Stimulated activated CD8-positive, alpha-beta memory T cell treated with anti-CD3 and anti-CD28 coated beads, Interleukin-15, amount 100 ng/mL, for 1 hour (primary cell): ENCODE results near the gene SH3YL1.

ENCODE experiments used
- DNase-seq: peaks from one replicate; pipeline ENCODE4 v3.0.0-alpha.2; 2020; ENCODE audit warnings: low read depth

Gene SH3YL1

GRCh38 chr2:257842-258241 lies 6.0 kb downstream of the SH3YL1 start:
- DNase-seq: no peak

GRCh38 chr2:257429-257828 lies 6.4 kb downstream of the SH3YL1 start:
- DNase-seq: no peak

- DNase-seq: no peak
These were observed 7.7 kb downstream of the SH3YL1 start for GRCh38 chr2:256094-256493.

GRCh38 chr2:255195-255594 lies 8.6 kb downstream of the SH3YL1 start:
- DNase-seq: no peak

GRCh38 chr2:254241-254640 lies 9.6 kb downstream of the SH3YL1 start:
- no peak for DNase-seq

- no peak for DNase-seq
These were observed 10.6 kb downstream of the SH3YL1 start for GRCh38 chr2:253202-253638.

- DNase-seq: no peak
These were observed 11.7 kb downstream of the SH3YL1 start for GRCh38 chr2:252001-252602.

GRCh38 chr2:249538-250042 lies 14.2 kb downstream of the SH3YL1 start:
- no peak for DNase-seq

- DNase-seq: no peak
These were observed 15.1 kb downstream of the SH3YL1 start for GRCh38 chr2:248724-249123.

GRCh38 chr2:246489-247144 lies 17.2 kb downstream of the SH3YL1 start:
- DNase-seq: no peak

GRCh38 chr2:244547-244946 lies 19.3 kb downstream of the SH3YL1 start:
- no peak for DNase-seq

- no peak for DNase-seq
These were observed 25.0 kb downstream of the SH3YL1 start for GRCh38 chr2:238869-239268.

- DNase-seq: no peak
These were observed 25.4 kb downstream of the SH3YL1 start for GRCh38 chr2:238431-238830.

GRCh38 chr2:237878-238277 lies 26.0 kb downstream of the SH3YL1 start:
- DNase-seq: no peak

GRCh38 chr2:236993-237539 lies 26.8 kb downstream of the SH3YL1 start:
- no peak for DNase-seq

GRCh38 chr2:234421-234820 lies 29.4 kb downstream of the SH3YL1 start:
- no peak for DNase-seq

- no peak for DNase-seq
These were observed 30.8 kb downstream of the SH3YL1 start for GRCh38 chr2:233030-233429.

GRCh38 chr2:231521-232185 lies 32.2 kb downstream of the SH3YL1 start:
- DNase-seq: no peak

- no peak for DNase-seq
These were observed 35.1 kb downstream of the SH3YL1 start for GRCh38 chr2:228518-229278.

GRCh38 chr2:228115-228514 lies 35.7 kb downstream of the SH3YL1 start:
- DNase-seq: no peak

- DNase-seq: no peak
These were observed 39.7 kb downstream of the SH3YL1 start for GRCh38 chr2:223971-224760.
